ENCODE measurements around the gene TRIM45. TPM values are rescaled to one million over a fixed set of nuclear protein-coding genes. Genes with fewer than 3 reads are reported as not detected.

Gene TRIM45
- total and polyA plus RNA-seq, 2 experiments from 2014 or later: 0.76 to 1.4 TPM

- DNase-seq: no peak
- WGBS, 2 experiments (ENCODE audit: low coverage in 1 of 2, low lambda C conversion rate in 2 of 2, missing lambda C conversion rate in 2 of 2): 60 to 63% methylated on average over 2 of the region's 2 CpGs
- Histone ChIP-seq H2AFZ (no peak overlapping the region), H3K9me2 (ENCODE audit: insufficient read depth) (no peaks in the 10 kb centered on the region), H3K4me3 (no peak overlapping the region), H3K9ac (no peak overlapping the region), H3K27me3 (replicated peaks; ENCODE audit: insufficient read depth) (no peaks in the 10 kb centered on the region), H3F3A (ENCODE audit: insufficient read depth) (no peaks in the 10 kb centered on the region), H3K27ac (no peak overlapping the region), H3K9me3 (ENCODE audit: low read depth) (no peaks in the 10 kb centered on the region), H3K79me2 (ENCODE audit: insufficient read depth) (no peaks in the 10 kb centered on the region), H3K4me1 (ENCODE audit: insufficient read depth) (no peaks in the 10 kb centered on the region), H3K4me2 (ENCODE audit: unreplicated experiment) (no peak overlapping the region), H3K36me3 (ENCODE audit: low read depth) (no peaks in the 10 kb centered on the region), H4K20me1 (ENCODE audit: insufficient read depth) (no peaks in the 10 kb centered on the region)
- in situ Hi-C loops (cut with MboI): no loop called here
- TF ChIP-seq EZH2 (IDR thresholded peaks at IDR 0.05; ENCODE audit: insufficient read depth, poor library complexity, severe bottlenecking) (no peak), EZH2phosphoT487 (IDR thresholded peaks at IDR 0.05; ENCODE audit: insufficient read depth, low read depth) (no peak)
Measured at GRCh38 chr1:117117697-117118096, 3.9 kb downstream of the TRIM45 start.

DNA sequence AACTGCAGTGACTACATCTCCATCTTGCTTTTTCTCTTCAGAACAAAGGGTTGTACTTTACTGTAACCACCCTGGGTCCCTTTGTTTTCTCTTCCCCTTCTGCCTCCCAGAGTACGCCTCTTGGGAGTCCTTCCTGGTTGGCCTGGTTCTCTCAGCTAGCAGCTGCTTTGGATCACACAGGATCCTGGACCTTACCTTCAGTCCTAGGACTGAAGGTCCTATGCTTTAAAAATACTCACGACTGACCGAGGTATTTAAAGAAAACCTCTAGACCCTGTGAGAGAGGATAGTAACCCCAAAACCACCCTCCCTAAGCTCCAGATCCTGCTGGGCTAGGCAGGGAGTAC, 4.8 kb downstream of the TRIM45 start:
- H3K4me2 ChIP-seq (ENCODE audit: unreplicated experiment): no peak overlapping the region
- 97% methylated on average over 3 of the region's 3 CpGs for WGBS, 2 experiments (ENCODE audit: low coverage in 1 of 2, low lambda C conversion rate in 2 of 2, missing lambda C conversion rate in 2 of 2)
- TF ChIP-seq EZH2phosphoT487 (IDR thresholded peaks at IDR 0.05; ENCODE audit: insufficient read depth, low read depth): no peak
- TF ChIP-seq EZH2 (IDR thresholded peaks at IDR 0.05; ENCODE audit: insufficient read depth, poor library complexity, severe bottlenecking): no peak

DNA sequence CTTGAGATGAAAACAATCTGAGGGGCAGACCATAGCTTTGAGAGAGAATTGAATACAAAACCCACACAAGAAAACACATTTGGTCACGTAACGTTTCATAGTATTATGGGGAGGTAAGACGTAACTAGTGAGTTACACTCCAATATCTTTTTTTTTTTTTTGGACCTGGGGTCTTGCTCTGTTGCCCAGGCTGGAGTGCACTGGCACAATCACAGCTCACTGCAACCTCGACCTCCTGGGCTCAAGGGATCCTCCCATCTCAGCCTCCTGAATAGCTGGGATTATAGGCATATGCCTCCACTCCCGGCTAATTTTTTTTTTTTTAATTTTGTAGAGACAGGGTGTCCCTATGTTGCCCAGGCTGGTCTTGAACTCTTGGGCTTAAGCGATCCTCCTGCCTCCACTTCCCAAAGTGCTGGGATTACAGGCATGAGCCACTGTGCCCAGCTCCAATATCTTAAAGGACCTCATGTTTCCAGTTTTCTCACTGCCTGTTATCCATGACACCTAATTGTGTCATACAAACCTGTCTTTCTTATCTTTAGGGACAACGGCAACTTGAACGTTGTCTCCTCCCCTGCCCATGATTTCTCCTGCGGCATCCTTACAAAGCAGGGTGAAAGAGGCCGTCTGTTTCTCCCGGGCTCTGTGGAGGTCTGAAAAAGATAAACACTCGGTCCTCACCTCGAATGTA, 5.3 kb downstream of the TRIM45 start:
- Histone ChIP-seq H3K36me3 (ENCODE audit: low read depth) (no peaks in the 10 kb centered on the region), H3K4me3 (no peak overlapping the region), H3K9me3 (ENCODE audit: low read depth) (no peaks in the 10 kb centered on the region), H3K27me3 (replicated peaks; ENCODE audit: insufficient read depth) (no peaks in the 10 kb centered on the region), H3K27ac (no peak overlapping the region), H3K9ac (no peak overlapping the region), H3K4me2 (ENCODE audit: unreplicated experiment) (no peak overlapping the region), H3F3A (ENCODE audit: insufficient read depth) (no peaks in the 10 kb centered on the region), H3K9me2 (ENCODE audit: insufficient read depth) (no peaks in the 10 kb centered on the region), H2AFZ (no peak overlapping the region), H3K79me2 (ENCODE audit: insufficient read depth) (no peaks in the 10 kb centered on the region), H4K20me1 (ENCODE audit: insufficient read depth) (no peaks in the 10 kb centered on the region), H3K4me1 (ENCODE audit: insufficient read depth) (no peaks in the 10 kb centered on the region)
- 89 to 92% methylated on average over 12 to 13 of the region's 13 CpGs for WGBS, 2 experiments (ENCODE audit: low coverage in 1 of 2, low lambda C conversion rate in 2 of 2, missing lambda C conversion rate in 2 of 2)
- no peak for DNase-seq
- no peak for TF ChIP-seq EZH2phosphoT487 (IDR thresholded peaks at IDR 0.05; ENCODE audit: insufficient read depth, low read depth)
- TF ChIP-seq EZH2 (IDR thresholded peaks at IDR 0.05; ENCODE audit: insufficient read depth, poor library complexity, severe bottlenecking): no peak
- in situ Hi-C loops (cut with MboI): no loop called here

More for the DNA sequence above, 4.8 kb downstream of the TRIM45 start:
- Histone ChIP-seq H3K27me3 (replicated peaks; ENCODE audit: insufficient read depth) (no peaks in the 10 kb centered on the region), H3F3A (ENCODE audit: insufficient read depth) (no peaks in the 10 kb centered on the region), H3K9ac (no peak overlapping the region), H4K20me1 (ENCODE audit: insufficient read depth) (no peaks in the 10 kb centered on the region), H2AFZ (no peak overlapping the region), H3K4me1 (ENCODE audit: insufficient read depth) (no peaks in the 10 kb centered on the region), H3K79me2 (ENCODE audit: insufficient read depth) (no peaks in the 10 kb centered on the region), H3K36me3 (ENCODE audit: low read depth) (no peaks in the 10 kb centered on the region), H3K27ac (no peak overlapping the region), H3K9me3 (ENCODE audit: low read depth) (no peaks in the 10 kb centered on the region), H3K9me2 (ENCODE audit: insufficient read depth) (no peaks in the 10 kb centered on the region), H3K4me3 (no peak overlapping the region)
- DNase-seq: no peak
- in situ Hi-C loops (cut with MboI): no loop called here

GRCh38 chr1:117114877-117115276, 6.7 kb downstream of the TRIM45 start:
- H4K20me1 ChIP-seq (ENCODE audit: insufficient read depth): no peaks in the 10 kb centered on the region
- in situ Hi-C loops (cut with MboI): no loop called here
- H2AFZ ChIP-seq: no peak overlapping the region
- no peaks in the 10 kb centered on the region for H3K27me3 ChIP-seq (replicated peaks; ENCODE audit: insufficient read depth)
- H3K4me2 ChIP-seq (ENCODE audit: unreplicated experiment): no peak overlapping the region
- no peak overlapping the region for H3K4me3 ChIP-seq
- no peak overlapping the region for H3K9ac ChIP-seq
- WGBS, 2 experiments (ENCODE audit: low coverage in 1 of 2, low lambda C conversion rate in 2 of 2, missing lambda C conversion rate in 2 of 2): 69 to 72% methylated on average over 2 of the region's 2 CpGs
- TF ChIP-seq EZH2phosphoT487 (IDR thresholded peaks at IDR 0.05; ENCODE audit: insufficient read depth, low read depth) (no peak), EZH2 (IDR thresholded peaks at IDR 0.05; ENCODE audit: insufficient read depth, poor library complexity, severe bottlenecking) (no peak)
- no peak overlapping the region for H3K27ac ChIP-seq
- H3F3A ChIP-seq (ENCODE audit: insufficient read depth): no peaks in the 10 kb centered on the region
- no peaks in the 10 kb centered on the region for H3K36me3 ChIP-seq (ENCODE audit: low read depth)
- DNase-seq: no peak
- H3K9me2 ChIP-seq (ENCODE audit: insufficient read depth): no peaks in the 10 kb centered on the region
- H3K79me2 ChIP-seq (ENCODE audit: insufficient read depth): no peaks in the 10 kb centered on the region
- H3K4me1 ChIP-seq (ENCODE audit: insufficient read depth): peaks cover 7% of the 10 kb centered on the region; the same call in 1 of the 2 replicates
- no peaks in the 10 kb centered on the region for H3K9me3 ChIP-seq (ENCODE audit: low read depth)

Measured in GM23248 (cell line).